Choroid plexus epithelial cell (primary cell): Measurements from ENCODE around the gene SRCAP.

Source experiments
- DNase-seq: peaks from one replicate; pipeline ENCODE4 v3.0.0-alpha.2; 2010; ENCODE audit warnings: low read depth
- H3K4me3 ChIP-seq: 2 replicates; pipeline ENCODE4 v1.5.1; 2011; ENCODE audit warnings: low read depth, mild to moderate bottlenecking, control low read depth, low read length, moderate library complexity
- CTCF ChIP-seq: conservative IDR thresholded peaks from 2 replicates; pipeline ENCODE4 v1.5.1; 2011; ENCODE audit warnings: low read depth, mild to moderate bottlenecking, control low read depth, inconsistent platforms, low read length, moderate library complexity

Gene SRCAP

DNA sequence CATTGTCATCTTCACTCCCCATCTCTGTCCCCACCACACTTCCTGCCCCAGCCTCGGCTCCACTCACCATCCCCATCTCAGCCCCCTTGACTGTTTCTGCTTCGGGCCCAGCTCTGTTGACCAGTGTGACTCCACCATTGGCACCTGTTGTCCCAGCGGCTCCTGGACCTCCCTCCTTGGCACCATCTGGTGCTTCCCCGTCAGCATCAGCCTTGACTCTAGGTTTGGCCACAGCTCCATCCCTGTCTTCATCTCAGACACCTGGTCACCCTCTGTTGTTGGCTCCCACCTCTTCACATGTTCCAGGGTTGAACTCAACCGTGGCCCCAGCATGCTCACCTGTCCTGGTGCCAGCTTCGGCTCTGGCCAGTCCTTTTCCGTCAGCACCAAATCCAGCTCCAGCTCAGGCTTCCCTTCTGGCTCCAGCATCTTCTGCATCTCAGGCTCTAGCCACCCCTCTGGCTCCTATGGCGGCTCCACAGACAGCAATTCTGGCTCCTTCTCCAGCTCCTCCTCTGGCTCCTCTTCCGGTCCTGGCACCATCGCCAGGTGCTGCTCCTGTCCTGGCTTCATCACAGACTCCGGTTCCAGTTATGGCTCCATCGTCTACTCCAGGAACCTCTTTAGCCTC, 24.9 kb downstream of the SRCAP start:
- no peak overlapping the region for H3K4me3 ChIP-seq
- no peak for DNase-seq
- no peak for TF ChIP-seq CTCF

DNA sequence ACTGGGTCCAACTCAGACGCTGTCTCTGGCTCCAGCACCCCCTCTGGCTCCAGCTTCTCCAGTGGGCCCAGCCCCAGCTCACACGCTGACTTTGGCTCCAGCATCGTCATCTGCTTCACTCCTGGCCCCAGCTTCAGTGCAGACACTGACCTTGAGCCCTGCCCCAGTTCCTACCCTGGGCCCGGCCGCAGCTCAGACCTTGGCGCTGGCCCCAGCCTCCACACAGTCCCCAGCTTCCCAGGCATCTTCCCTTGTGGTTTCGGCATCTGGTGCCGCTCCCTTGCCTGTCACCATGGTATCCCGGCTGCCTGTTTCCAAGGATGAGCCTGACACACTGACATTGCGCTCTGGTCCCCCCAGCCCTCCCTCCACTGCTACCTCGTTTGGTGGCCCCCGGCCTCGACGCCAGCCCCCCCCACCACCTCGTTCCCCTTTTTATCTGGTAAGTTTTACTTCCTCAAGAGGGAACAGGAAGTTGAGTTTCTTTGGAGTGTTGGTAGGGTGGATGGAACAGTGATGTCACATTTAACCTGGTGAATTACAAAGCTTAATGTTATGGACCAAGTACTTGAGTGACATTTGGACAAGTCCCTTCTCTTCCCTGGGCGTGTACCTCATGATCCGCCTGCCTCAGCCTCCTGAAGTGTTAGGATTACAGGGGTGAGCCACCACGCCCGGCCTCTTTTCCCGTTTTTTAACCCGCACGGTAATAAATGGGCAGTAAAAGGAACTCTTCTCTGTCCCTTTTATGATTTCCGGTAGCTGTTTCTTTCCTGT, 25.9 kb downstream of the SRCAP start:
- H3K4me3 ChIP-seq = no peak overlapping the region
- DNase-seq = no peak
- no peak for TF ChIP-seq CTCF

DNA sequence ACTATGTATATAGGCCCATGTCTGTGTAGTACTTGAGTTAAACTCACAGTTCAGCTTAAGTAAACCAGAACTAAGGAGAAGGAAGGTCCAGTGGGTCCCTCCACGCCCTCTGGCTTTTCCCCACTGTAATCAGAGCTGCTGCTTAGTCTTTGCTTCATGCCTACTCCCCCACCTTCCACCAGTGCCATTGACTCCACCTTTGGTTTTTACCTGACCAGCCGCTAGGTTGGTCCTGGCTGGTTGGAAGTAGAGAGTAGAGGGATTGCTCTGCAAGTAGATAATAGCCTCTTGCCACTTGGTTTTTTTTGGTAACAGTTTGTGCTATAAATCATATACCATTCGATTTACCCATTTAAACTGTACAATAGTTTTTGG, 26.4 kb downstream of the SRCAP start:
- DNase-seq = no peak
- no peak for TF ChIP-seq CTCF
- H3K4me3 ChIP-seq = no peak overlapping the region

- no peak for TF ChIP-seq CTCF
- no peak for DNase-seq
- no peak overlapping the region for H3K4me3 ChIP-seq
Measured at GRCh38 chr16:30728321-30728720, 29.4 kb downstream of the SRCAP start.

GRCh38 chr16:30728899-30729672, 30.1 kb downstream of the SRCAP start:
- H3K4me3 ChIP-seq = no peak overlapping the region
- no peak for DNase-seq

DNA sequence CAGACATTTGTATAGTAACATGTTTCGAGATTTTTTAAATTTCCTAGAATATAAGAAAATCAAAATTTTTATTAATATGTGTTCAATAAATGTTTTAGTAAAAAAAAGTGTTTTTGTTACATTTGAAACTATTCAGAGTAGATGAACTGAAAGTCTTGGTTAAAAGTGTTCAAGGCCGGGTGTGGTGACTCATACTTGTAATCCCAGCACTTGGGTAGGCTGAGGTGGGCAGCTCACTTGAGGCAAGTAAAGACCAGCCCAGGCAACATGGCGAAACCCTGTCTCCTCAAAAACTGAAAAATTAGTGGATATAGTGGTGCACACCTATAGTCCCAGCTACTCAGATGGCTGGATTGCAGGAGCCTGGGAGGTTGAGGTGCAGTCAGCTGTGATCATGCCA, 32.4 kb downstream of the SRCAP start:
- peak; percentile 42 for DNase-seq
- TF ChIP-seq CTCF = no peak

More at GRCh38 chr16:30728899-30729672, 30.1 kb downstream of the SRCAP start:
- TF ChIP-seq CTCF = no peak

More for the DNA sequence above, 32.4 kb downstream of the SRCAP start:
- no peak overlapping the region for H3K4me3 ChIP-seq
